Hindlimb muscle (tissue), 1 donor: Measurements from ENCODE around the gene KLRF1. TPM values are rescaled to one million over a fixed set of nuclear protein-coding genes. Genes with fewer than 3 reads are reported as not detected.
"Not testable (repeated sequence)": the region's sequence is repeated elsewhere in the genome, so short reads cannot be mapped to it uniquely, and the experiment has no call there.

Source experiments
- DNase-seq: peaks from one replicate; pipeline ENCODE4 v3.0.0-alpha.2; 2013
- polyA plus RNA-seq: library from polyadenylated mRNA; unstranded; fragments of 120-200 nt; gene quantifications from one replicate; pipeline ENCODE4 v1.2.1, GENCODE V29; 2013; ENCODE audit not compliant: insufficient read length

The KLRF1 gene
- polyA plus RNA-seq, 1 donor = 0.23 TPM

DNA sequence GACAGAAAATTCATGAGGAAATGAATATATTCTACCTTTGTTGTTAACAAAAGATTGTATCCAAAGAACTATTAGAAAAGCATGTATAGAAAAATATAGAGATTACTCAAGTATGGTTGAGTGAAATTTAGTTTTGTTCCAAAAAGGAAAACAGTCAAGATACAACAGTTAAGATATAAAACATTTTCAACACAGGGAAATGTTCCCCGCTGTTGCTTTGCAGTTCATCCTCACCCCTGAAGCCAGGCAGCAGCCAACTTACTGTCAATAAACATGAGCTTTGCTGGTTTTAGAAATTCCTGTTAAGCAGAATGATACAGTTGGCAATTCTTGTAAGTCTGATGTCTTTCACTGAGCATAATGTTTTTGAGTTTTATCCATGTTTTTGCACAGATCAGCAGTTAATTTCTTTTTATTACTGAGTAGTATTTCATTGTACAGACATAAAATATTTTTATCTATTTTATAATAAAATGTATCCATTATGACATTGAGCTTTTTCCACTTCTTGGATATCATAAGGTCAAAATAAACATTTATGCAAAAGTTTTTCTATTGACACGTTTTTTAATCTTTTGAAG is 43.1 kb downstream of the KLRF1 start:
- no peak for DNase-seq

DNA sequence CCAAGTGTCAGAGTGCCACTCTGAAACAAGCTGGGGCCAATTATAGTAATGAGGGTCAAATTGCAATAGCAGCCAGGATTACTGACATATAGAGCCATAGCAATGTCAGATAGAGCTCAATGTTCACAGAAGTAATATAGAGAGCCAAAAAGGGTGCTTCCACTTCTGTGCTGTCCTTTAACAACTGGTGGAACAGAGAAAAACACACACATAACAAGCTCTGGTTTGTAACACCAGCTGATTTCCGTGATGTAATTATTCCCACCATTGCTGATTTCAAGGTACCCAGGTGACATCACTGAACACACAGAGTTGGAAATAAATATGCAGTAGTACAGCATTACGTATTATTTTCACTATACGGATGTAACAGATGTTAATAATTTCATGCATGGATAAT is 44.9 kb downstream of the KLRF1 start:
- DNase-seq = no peak

GRCh38 chr12:9872742-9873141 is 45.5 kb downstream of the KLRF1 start:
- DNase-seq = no peak

- DNase-seq = not testable (repeated sequence)
Measured at GRCh38 chr12:9876120-9876519, 48.8 kb downstream of the KLRF1 start.

DNA sequence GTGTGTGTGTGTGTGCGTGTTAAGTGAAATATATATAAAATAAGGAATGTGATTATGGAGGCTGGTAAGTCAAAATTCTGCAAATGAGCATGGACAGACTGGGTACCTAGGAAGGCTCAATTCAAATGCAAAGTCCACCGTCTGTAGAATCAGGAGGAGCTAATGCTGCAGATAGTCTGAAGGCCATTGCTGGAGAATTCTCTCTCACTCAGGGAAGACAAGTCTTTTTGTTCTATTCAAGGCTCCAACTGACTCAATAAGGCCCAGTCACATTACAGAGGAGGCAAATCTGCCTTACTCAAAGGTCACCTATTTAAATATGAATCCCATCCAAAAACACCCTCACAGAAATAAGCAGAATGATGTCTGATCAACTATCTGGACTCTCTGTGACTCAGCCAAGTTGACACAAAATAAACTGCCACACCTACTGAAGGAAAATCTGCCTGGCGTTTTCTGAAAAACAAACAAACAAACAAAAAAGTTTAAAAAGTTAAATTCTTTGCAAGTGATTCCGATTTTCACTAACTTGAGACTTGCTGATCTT is 53.3 kb downstream of the KLRF1 start:
- DNase-seq = no peak

DNA sequence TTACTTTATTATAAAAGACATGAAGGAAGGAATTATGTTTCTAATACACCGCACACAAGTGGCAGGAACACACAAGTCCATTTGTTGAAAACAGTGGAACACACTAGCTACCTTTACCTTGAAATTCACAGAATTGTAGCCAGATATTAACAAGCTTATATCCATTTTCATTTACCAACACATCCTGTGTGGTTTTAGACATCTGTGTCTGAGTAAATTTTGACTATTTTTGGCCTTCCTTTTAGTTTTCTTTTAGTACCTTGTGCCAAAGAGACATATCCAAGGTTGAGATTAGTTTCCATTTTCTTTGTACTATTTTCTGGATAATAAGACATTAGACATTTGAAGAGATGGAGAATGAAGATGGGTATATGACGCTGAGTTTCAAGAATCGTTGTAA is 54.0 kb downstream of the KLRF1 start, which contains the start of gene KLRF2:
Gene KLRF2 (plus strand): TSS at position 244 of the 400 bp plus-strand sequence. CDS start 107 bp downstream, at position 351.
- DNase-seq = no peak

DNA sequence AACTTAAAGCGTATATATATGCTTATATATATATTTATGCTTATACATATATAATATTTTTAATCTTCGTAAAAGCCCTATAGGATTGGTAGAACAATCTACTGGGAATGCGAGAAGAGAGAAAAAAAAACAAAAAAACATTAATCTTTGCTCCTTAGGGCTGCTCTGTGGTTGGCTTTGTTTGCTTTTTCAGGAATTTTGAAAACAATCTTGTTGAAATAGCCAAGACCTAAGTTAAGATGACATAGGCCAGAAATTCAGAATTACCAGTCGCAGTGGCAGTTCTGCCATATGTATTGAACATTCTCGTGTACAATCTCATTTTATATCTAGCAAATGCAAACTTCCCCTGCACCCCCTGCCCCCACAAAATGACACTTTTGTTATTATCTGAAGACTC is 54.7 kb downstream of the KLRF1 start:
- no peak for DNase-seq

DNA sequence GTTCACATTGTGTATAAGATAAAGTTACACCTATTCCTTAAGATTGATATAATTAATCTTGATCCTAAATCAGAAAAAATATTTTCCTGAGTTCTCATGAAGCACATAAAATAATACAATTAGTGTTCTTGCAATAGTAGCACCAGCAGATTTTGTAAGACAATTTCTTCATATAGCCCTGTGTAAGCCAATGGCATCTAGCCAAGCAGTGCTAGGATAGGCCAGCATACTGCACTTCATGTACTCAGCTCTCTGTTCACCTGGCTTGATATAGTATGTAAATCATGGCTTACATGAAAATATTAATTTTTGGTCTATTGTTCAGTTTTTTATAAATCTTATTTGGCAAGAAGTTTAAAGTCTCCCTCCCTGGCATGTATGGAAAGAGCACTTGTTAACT is 55.9 kb downstream of the KLRF1 start:
- DNase-seq = no peak

- no peak for DNase-seq
Measured at GRCh38 chr12:9888665-9889273, 61.5 kb downstream of the KLRF1 start.

Other genes starting within 250 kb of the KLRF1 start
- 0.56 TPM for gene KLRB1, start 219.6 kb upstream of the KLRF1 start, polyA plus RNA-seq
- gene CLEC2D, start 157.8 kb upstream of the KLRF1 start, polyA plus RNA-seq = 8.1 TPM
- 0.31 TPM for gene CLECL1, start 94.4 kb upstream of the KLRF1 start, polyA plus RNA-seq
- 0.74 TPM for gene CD69, start 66.6 kb upstream of the KLRF1 start, polyA plus RNA-seq
- gene CLEC2B, start 41.9 kb downstream of the KLRF1 start, polyA plus RNA-seq = 1.7 TPM
- gene KLRF2, start 54.0 kb downstream of the KLRF1 start, polyA plus RNA-seq = not detected
- gene CLEC2A, start 104.9 kb downstream of the KLRF1 start, polyA plus RNA-seq = not detected
- gene CLEC12A, start 143.9 kb downstream of the KLRF1 start, polyA plus RNA-seq = 0.56 TPM
- not detected for gene CLEC1B, start 171.6 kb downstream of the KLRF1 start, polyA plus RNA-seq
- gene CLEC12B, start 183.1 kb downstream of the KLRF1 start, polyA plus RNA-seq = 0.12 TPM
- 0.12 TPM for gene CLEC9A, start 203.2 kb downstream of the KLRF1 start, polyA plus RNA-seq